ENCODE measurements around the gene AK5.

The AK5 gene

GRCh38 chr1:77355010-77355409 lies 73.2 kb downstream of the AK5 start:
- no peak for DNase-seq

GRCh38 chr1:77356136-77356535 lies 74.3 kb downstream of the AK5 start:
- no peak for DNase-seq

- DNase-seq = no peak
These were observed 78.4 kb downstream of the AK5 start for GRCh38 chr1:77360256-77360655.

GRCh38 chr1:77361621-77362020 lies 79.8 kb downstream of the AK5 start:
- no peak for DNase-seq

GRCh38 chr1:77370161-77370560 lies 88.3 kb downstream of the AK5 start:
- DNase-seq = no peak

- no peak for DNase-seq
These were observed 88.9 kb downstream of the AK5 start for GRCh38 chr1:77370583-77371306.

- DNase-seq = no peak
These were observed 89.6 kb downstream of the AK5 start for GRCh38 chr1:77371396-77371795.

- DNase-seq = no peak
These were observed 91.9 kb downstream of the AK5 start for GRCh38 chr1:77373702-77374101.

- no peak for DNase-seq
These were observed 93.7 kb downstream of the AK5 start for GRCh38 chr1:77375541-77375940.

- DNase-seq = peak; percentile 68
These were observed 94.2 kb downstream of the AK5 start for GRCh38 chr1:77375990-77376389.

- peak; percentile 79 for DNase-seq
These were observed 97.1 kb downstream of the AK5 start for GRCh38 chr1:77378723-77379535.

GRCh38 chr1:77382366-77382765 lies 100.5 kb downstream of the AK5 start:
- no peak for DNase-seq

GRCh38 chr1:77383236-77383635 lies 101.4 kb downstream of the AK5 start:
- DNase-seq = no peak

- no peak for DNase-seq
These were observed 103.7 kb downstream of the AK5 start for GRCh38 chr1:77385551-77385950.

- no peak for DNase-seq
These were observed 104.5 kb downstream of the AK5 start for GRCh38 chr1:77386276-77386675.

GRCh38 chr1:77387553-77387952 lies 105.7 kb downstream of the AK5 start:
- DNase-seq = no peak

- no peak for DNase-seq
These were observed 106.8 kb downstream of the AK5 start for GRCh38 chr1:77388661-77389060.

GRCh38 chr1:77392486-77392885 lies 110.7 kb downstream of the AK5 start:
- no peak for DNase-seq

- no peak for DNase-seq
These were observed 112.3 kb downstream of the AK5 start for GRCh38 chr1:77394166-77394565.

- no peak for DNase-seq
These were observed 113.2 kb downstream of the AK5 start for GRCh38 chr1:77395051-77395450.

GRCh38 chr1:77398152-77398551 lies 116.3 kb downstream of the AK5 start:
- peak; percentile 96 for DNase-seq

GRCh38 chr1:77399250-77400086 lies 117.6 kb downstream of the AK5 start:
- DNase-seq = no peak

- DNase-seq = no peak
These were observed 119.0 kb downstream of the AK5 start for GRCh38 chr1:77400781-77401180.

GRCh38 chr1:77401384-77401783 lies 119.6 kb downstream of the AK5 start:
- no peak for DNase-seq

All from NCI-H2227 treated with DMSO at 0.1 percent for 48 hours (cell line).